ENCODE results near the gene CHMP4A.

Gene CHMP4A

GRCh38 chr14:24185741-24186140, 27.5 kb downstream of the CHMP4A start:
- TF ChIP-seq CTCF (IDR thresholded peaks at IDR 0.05; ENCODE audit: insufficient read depth, low read depth, low read length, missing control alignments), result no peak

DNA sequence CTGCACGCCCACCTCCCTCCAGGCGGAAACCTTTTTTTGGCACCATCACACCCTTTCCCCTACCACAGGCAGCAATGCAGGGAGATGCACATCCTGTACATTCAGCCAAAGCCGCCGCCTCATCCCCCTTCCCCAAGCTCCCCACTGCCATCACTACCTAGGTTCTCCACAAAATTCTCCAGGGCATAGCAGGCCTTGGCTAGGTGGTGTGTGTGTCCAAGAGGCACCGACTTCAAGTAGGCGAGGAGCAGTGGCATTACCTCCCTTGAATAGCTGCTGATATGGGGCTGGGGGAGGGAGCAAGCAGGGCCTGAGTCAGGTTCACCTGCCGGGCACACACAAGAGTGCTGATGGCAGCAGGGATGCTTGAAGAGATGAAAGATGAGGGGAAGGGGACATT, 28.3 kb downstream of the CHMP4A start:
- TF ChIP-seq CTCF (IDR thresholded peaks at IDR 0.05; ENCODE audit: insufficient read depth, low read depth, low read length, missing control alignments), result no peak
- H3K4me3 ChIP-seq (ENCODE audit: low read length), result no peak overlapping the region
- DNase-seq (ENCODE audit: low read depth), result no peak

More at GRCh38 chr14:24185741-24186140, 27.5 kb downstream of the CHMP4A start:
- DNase-seq (ENCODE audit: low read depth), result no peak
- no peak overlapping the region for H3K4me3 ChIP-seq (ENCODE audit: low read length)

DNA sequence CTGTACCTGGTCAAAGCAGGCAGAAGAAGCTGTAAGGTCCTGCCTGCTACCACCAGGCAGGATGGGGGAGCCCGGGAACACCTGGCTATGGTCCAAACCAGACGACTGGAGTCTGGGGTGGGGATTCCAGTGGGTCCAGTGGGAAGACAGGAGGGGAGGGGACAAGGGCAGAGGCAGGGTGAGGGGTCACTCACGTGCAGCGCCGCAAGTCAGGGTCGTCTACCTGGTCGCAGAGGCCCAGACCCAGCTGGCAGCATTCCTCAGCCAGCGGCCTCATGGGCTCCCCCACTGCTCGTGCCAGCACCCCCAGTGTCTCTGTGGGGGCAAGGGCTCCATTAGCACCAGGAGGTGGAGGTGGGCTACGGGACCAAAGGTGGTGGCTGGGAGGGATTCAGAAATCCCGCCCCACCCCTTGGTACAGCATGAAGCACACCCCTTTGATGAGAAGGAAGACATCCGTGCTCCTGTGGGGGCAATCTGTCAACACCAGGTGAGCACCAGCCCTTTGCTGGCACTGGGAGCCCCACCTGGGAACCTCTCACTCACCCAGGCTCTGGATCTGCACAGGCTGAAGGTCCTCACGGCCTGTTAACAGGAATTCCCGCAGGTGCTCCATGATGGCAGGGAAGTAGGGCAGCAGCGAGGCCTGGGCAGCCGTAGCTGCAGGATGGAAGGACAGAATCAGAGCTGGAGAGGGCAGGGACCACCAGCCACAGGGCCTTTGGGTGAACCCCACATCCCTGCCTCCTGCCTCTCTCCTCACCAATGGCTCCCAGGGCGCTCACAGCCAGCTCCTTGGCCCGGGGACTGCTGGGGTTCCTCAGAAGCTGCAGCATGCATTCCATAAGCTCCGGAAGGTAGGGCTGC, 29.0 kb downstream of the CHMP4A start:
- DNase-seq (ENCODE audit: low read depth), result no peak
- H3K4me3 ChIP-seq (ENCODE audit: low read length), result no peak overlapping the region
- TF ChIP-seq CTCF (IDR thresholded peaks at IDR 0.05; ENCODE audit: insufficient read depth, low read depth, low read length, missing control alignments), result no peak

DNA sequence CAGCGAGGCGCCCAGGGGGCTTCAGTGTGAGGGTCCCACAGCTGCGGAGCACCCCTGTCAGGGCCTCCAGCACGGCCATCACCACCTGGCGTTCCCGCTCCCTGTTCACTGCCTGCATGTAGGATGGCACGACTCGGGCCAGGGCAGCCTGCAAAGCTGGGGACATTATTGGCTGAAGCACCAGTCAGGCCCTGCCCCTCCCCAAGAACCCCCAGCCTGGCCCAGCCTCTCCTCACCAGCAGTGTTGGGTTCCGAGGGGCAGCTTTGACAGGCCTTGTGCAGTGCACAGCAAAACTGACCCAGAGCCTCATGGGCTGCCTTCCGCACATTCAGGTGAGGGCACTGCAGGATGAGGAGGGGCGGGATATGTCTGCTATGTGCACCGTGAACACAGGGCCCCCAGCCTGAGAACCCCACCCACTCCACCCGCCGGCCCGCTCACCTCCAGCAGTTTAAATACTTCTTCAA, 30.2 kb downstream of the CHMP4A start:
- no peak overlapping the region for H3K4me3 ChIP-seq (ENCODE audit: low read length)
- no peak for TF ChIP-seq CTCF (IDR thresholded peaks at IDR 0.05; ENCODE audit: insufficient read depth, low read depth, low read length, missing control alignments)
- no peak for DNase-seq (ENCODE audit: low read depth)

GRCh38 chr14:24182110-24182882, 31.0 kb downstream of the CHMP4A start:
- H3K4me3 ChIP-seq (ENCODE audit: low read length), result no peak overlapping the region
- no peak for TF ChIP-seq CTCF (IDR thresholded peaks at IDR 0.05; ENCODE audit: insufficient read depth, low read depth, low read length, missing control alignments)
- DNase-seq (ENCODE audit: low read depth), result no peak

DNA sequence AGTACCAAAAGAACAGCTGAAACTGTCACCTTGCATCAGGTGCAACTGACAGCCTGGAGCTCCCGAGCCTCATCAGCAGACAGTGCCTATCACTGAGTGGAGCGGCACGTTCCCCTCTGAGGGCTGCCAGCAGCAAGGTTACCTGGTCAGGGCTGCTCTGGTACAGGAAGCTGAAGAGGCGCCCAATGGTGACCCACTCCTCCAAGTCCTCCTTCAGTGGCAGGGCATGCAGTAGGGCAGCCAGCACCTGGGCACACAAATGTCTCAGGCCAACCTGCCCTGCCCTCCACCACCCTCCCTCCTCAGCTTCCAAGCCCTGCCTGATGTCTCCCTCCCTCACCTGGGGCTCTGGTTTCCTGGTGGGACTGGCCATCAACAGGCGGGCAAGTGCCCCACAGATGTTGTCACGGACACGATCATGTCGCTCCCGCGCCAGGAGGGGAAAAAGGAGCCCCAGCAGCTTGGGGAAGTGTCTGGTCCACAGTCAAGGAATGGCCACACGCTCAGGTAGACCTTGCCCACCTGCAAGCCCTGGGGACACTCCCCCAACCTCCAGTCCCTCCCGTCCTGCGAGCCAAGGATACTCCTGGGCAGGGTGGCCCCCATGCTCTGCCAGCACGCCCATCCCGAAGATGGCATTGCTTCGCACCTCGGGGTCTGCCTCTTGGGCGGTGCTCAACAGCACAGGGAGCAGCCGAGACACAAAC, 31.8 kb downstream of the CHMP4A start:
- H3K4me3 ChIP-seq (ENCODE audit: low read length), result no peak overlapping the region
- no peak for TF ChIP-seq CTCF (IDR thresholded peaks at IDR 0.05; ENCODE audit: insufficient read depth, low read depth, low read length, missing control alignments)

More for the DNA sequence above, 31.8 kb downstream of the CHMP4A start:
- no peak for DNase-seq (ENCODE audit: low read depth)

Measured in epithelial cell of esophagus (primary cell).